Measurements from ENCODE around the gene BCL2L11.

Gene BCL2L11

GRCh38 chr2:111123751-111124150 lies 3.0 kb downstream of the BCL2L11 start:
- TF ChIP-seq, protein P1, sequence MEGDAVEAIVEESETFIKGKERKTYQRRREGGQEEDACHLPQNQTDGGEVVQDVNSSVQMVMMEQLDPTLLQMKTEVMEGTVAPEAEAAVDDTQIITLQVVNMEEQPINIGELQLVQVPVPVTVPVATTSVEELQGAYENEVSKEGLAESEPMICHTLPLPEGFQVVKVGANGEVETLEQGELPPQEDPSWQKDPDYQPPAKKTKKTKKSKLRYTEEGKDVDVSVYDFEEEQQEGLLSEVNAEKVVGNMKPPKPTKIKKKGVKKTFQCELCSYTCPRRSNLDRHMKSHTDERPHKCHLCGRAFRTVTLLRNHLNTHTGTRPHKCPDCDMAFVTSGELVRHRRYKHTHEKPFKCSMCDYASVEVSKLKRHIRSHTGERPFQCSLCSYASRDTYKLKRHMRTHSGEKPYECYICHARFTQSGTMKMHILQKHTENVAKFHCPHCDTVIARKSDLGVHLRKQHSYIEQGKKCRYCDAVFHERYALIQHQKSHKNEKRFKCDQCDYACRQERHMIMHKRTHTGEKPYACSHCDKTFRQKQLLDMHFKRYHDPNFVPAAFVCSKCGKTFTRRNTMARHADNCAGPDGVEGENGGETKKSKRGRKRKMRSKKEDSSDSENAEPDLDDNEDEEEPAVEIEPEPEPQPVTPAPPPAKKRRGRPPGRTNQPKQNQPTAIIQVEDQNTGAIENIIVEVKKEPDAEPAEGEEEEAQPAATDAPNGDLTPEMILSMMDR (conservative IDR thresholded peaks at IDR 0.05; ENCODE audit: low read length): no peak
- no peak for DNase-seq (ENCODE audit: low read depth)
- no peak overlapping the region for H3K4me3 ChIP-seq (ENCODE audit: low read length)

GRCh38 chr2:111126581-111126980 lies 5.9 kb downstream of the BCL2L11 start:
- no peak for DNase-seq (ENCODE audit: low read depth)
- H3K4me3 ChIP-seq (ENCODE audit: low read length): no peak overlapping the region
- TF ChIP-seq, protein P1 (conservative IDR thresholded peaks at IDR 0.05; ENCODE audit: low read length): no peak

- no peak for DNase-seq (ENCODE audit: low read depth)
- H3K4me3 ChIP-seq (ENCODE audit: low read length): no peak overlapping the region
- TF ChIP-seq, protein P1 (conservative IDR thresholded peaks at IDR 0.05; ENCODE audit: low read length): no peak
Measured at GRCh38 chr2:111127351-111127750, 6.6 kb downstream of the BCL2L11 start.

- TF ChIP-seq, protein P1 (conservative IDR thresholded peaks at IDR 0.05; ENCODE audit: low read length): no peak
- H3K4me3 ChIP-seq (ENCODE audit: low read length): no peak overlapping the region
- no peak for DNase-seq (ENCODE audit: low read depth)
Measured at GRCh38 chr2:111128096-111128495, 7.4 kb downstream of the BCL2L11 start.

GRCh38 chr2:111133603-111134002 lies 12.9 kb downstream of the BCL2L11 start:
- H3K4me3 ChIP-seq (ENCODE audit: low read length): no peak overlapping the region
- no peak for DNase-seq (ENCODE audit: low read depth)
- TF ChIP-seq, protein P1 (conservative IDR thresholded peaks at IDR 0.05; ENCODE audit: low read length): no peak

- DNase-seq (ENCODE audit: low read depth): no peak
- no peak overlapping the region for H3K4me3 ChIP-seq (ENCODE audit: low read length)
- TF ChIP-seq, protein P1 (conservative IDR thresholded peaks at IDR 0.05; ENCODE audit: low read length): no peak
Measured at GRCh38 chr2:111134055-111134454, 13.3 kb downstream of the BCL2L11 start.

DNA sequence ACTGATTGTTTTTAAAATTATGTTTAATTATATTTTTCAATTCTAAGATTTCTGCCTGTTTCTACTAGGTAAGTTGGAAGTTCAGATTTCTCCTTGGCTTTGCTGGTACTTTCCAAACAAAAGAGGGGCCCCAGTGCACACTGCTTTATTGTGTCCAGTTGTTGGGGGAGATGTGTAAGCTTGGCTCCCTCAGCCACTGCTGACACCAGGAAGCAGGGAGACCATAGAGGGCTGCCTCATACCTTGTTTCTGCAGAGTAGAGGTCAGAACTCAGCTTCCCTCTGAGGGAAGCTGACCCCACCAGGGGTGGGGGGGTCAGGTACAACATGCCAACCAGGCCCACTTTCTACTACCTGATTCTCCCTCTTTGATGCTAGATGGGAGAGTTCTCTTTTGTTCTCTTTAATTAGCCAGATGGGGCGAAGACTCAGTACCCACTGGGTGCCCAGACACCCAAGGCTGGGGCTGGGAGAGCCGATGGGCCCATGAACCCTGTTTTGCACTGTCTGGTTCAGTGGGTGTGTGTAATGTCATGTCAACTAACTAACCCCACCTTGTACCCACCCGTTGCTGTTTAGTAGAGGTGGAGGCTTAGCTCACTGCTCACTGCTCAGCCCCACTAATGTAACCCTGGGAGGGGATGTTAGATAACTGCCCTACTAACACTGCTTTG lies 14.7 kb downstream of the BCL2L11 start:
- no peak for DNase-seq (ENCODE audit: low read depth)

More for the DNA sequence above, 14.7 kb downstream of the BCL2L11 start:
- TF ChIP-seq, protein P1 (conservative IDR thresholded peaks at IDR 0.05; ENCODE audit: low read length): no peak
- no peak overlapping the region for H3K4me3 ChIP-seq (ENCODE audit: low read length)
